ENCODE data around the gene ELK1. TPM values are rescaled to one million over a fixed set of nuclear protein-coding genes. Genes with fewer than 3 reads are reported as not detected.

The ELK1 gene
- total RNA-seq, 2 donors from 2014 or later, result 30.8 to 37.0 TPM

- H3K27me3 Mint-ChIP-seq (ENCODE audit: insufficient read depth), result peaks cover under 1% of the 10 kb centered on the region
- Histone ChIP-seq H3K36me3 (ENCODE audit: control insufficient read depth, insufficient read depth, low read length) (no peaks in the 10 kb centered on the region), H3K9me3 (ENCODE audit: control insufficient read depth, low read length) (no peaks in the 10 kb centered on the region), H3K4me3 (ENCODE audit: low read length) (no peak overlapping the region), H3K4me1 (ENCODE audit: control insufficient read depth, insufficient read depth, low read length) (no peaks in the 10 kb centered on the region), H3K9ac (ENCODE audit: extremely low read depth, low read length, poor library complexity, severe bottlenecking) (no peak overlapping the region), H3K27me3 (ENCODE audit: control insufficient read depth, insufficient read depth, low read length, poor library complexity, severe bottlenecking) (no peaks in the 10 kb centered on the region), H3K27ac (ENCODE audit: low read depth, low read length) (no peak overlapping the region)
- no peak for TF ChIP-seq CTCF (conservative IDR thresholded peaks at IDR 0.05)
- WGBS, 2 experiments (ENCODE audit: insufficient coverage in 1 of 2, insufficient read length in 1 of 2), result 94% methylated on average over 5 of the region's 5 CpGs; no CpG with 5 or more reads in 1 of the 2 experiments
- no peaks in the 10 kb centered on the region for H3K36me3 Mint-ChIP-seq (ENCODE audit: low read depth)
- peaks cover 36% of the 10 kb centered on the region for H3K9me3 Mint-ChIP-seq
- no peaks in the 10 kb centered on the region for H3K4me1 Mint-ChIP-seq
- no peak overlapping the region for H3K4me3 Mint-ChIP-seq
- no peak overlapping the region for H3K27ac Mint-ChIP-seq
- DNase-seq, result no peak
These were observed 14.4 kb upstream of the ELK1 start for GRCh38 chrX:47664737-47665136.

GRCh38 chrX:47662144-47662657 lies 11.8 kb upstream of the ELK1 start:
- Histone ChIP-seq H3K4me1 (ENCODE audit: control insufficient read depth, insufficient read depth, low read length) (no peaks in the 10 kb centered on the region), H3K27me3 (ENCODE audit: control insufficient read depth, insufficient read depth, low read length, poor library complexity, severe bottlenecking) (no peaks in the 10 kb centered on the region), H3K9ac (ENCODE audit: extremely low read depth, low read length, poor library complexity, severe bottlenecking) (no peak overlapping the region), H3K27ac (ENCODE audit: low read depth, low read length) (no peak overlapping the region), H3K9me3 (ENCODE audit: control insufficient read depth, low read length) (no peaks in the 10 kb centered on the region), H3K36me3 (ENCODE audit: control insufficient read depth, insufficient read depth, low read length) (peaks cover 6% of the 10 kb centered on the region), H3K4me3 (ENCODE audit: low read length) (no peak overlapping the region)
- H3K4me3 Mint-ChIP-seq, result no peak overlapping the region
- TF ChIP-seq CTCF (conservative IDR thresholded peaks at IDR 0.05), result no peak
- H3K9me3 Mint-ChIP-seq, result peaks cover 52% of the 10 kb centered on the region
- H3K27me3 Mint-ChIP-seq (ENCODE audit: insufficient read depth), result peaks cover 3% of the 10 kb centered on the region
- 73% methylated on average over 1 of the region's 1 CpG; no CpG with 5 or more reads in 1 of the 2 experiments for WGBS, 2 experiments (ENCODE audit: insufficient coverage in 1 of 2, insufficient read length in 1 of 2)
- H3K27ac Mint-ChIP-seq, result no peak overlapping the region
- H3K36me3 Mint-ChIP-seq (ENCODE audit: low read depth), result no peaks in the 10 kb centered on the region
- no peaks in the 10 kb centered on the region for H3K4me1 Mint-ChIP-seq
- DNase-seq, result no peak

GRCh38 chrX:47661539-47661938 lies 11.2 kb upstream of the ELK1 start:
- H3K27ac Mint-ChIP-seq, result no peak overlapping the region
- peaks cover 5% of the 10 kb centered on the region for H3K36me3 Mint-ChIP-seq (ENCODE audit: low read depth)
- no peak overlapping the region for H3K9ac ChIP-seq (ENCODE audit: extremely low read depth, low read length, poor library complexity, severe bottlenecking)
- DNase-seq, result no peak
- no peaks in the 10 kb centered on the region for H3K4me1 Mint-ChIP-seq
- H3K4me3 Mint-ChIP-seq, result no peak overlapping the region
- no peaks in the 10 kb centered on the region for H3K27me3 ChIP-seq (ENCODE audit: control insufficient read depth, insufficient read depth, low read length, poor library complexity, severe bottlenecking)
- WGBS, 2 experiments (ENCODE audit: insufficient coverage in 1 of 2, insufficient read length in 1 of 2), result 85 to 91% methylated on average over 2 to 7 of the region's 7 CpGs
- H3K9me3 Mint-ChIP-seq, result peaks cover 54% of the 10 kb centered on the region
- H3K9me3 ChIP-seq (ENCODE audit: control insufficient read depth, low read length), result no peaks in the 10 kb centered on the region
- H3K4me3 ChIP-seq (ENCODE audit: low read length), result no peak overlapping the region
- H3K27me3 Mint-ChIP-seq (ENCODE audit: insufficient read depth), result peaks cover 3% of the 10 kb centered on the region
- no peaks in the 10 kb centered on the region for H3K4me1 ChIP-seq (ENCODE audit: control insufficient read depth, insufficient read depth, low read length)
- peaks cover 12% of the 10 kb centered on the region for H3K36me3 ChIP-seq (ENCODE audit: control insufficient read depth, insufficient read depth, low read length)
- no peak for TF ChIP-seq CTCF (conservative IDR thresholded peaks at IDR 0.05)
- H3K27ac ChIP-seq (ENCODE audit: low read depth, low read length), result no peak overlapping the region

Data from endodermal cell (in vitro differentiated cells).